GM08714 (cell line): Measurements from ENCODE around the gene S100A7.

Experiments
- H3K4me3 ChIP-seq: fragments of 200-500 bp; sonication (Bioruptor generic); 2 replicates; pipeline ENCODE4 v1.5.1; 2014; ENCODE audit warnings: mild to moderate bottlenecking, low read length, inconsistent platforms
- ZNF274 ChIP-seq: IDR thresholded peaks from 2 replicates; pipeline ENCODE4 v1.6.1; 2012; ENCODE audit warnings: mild to moderate bottlenecking, low read depth, low read length

The S100A7 gene

DNA sequence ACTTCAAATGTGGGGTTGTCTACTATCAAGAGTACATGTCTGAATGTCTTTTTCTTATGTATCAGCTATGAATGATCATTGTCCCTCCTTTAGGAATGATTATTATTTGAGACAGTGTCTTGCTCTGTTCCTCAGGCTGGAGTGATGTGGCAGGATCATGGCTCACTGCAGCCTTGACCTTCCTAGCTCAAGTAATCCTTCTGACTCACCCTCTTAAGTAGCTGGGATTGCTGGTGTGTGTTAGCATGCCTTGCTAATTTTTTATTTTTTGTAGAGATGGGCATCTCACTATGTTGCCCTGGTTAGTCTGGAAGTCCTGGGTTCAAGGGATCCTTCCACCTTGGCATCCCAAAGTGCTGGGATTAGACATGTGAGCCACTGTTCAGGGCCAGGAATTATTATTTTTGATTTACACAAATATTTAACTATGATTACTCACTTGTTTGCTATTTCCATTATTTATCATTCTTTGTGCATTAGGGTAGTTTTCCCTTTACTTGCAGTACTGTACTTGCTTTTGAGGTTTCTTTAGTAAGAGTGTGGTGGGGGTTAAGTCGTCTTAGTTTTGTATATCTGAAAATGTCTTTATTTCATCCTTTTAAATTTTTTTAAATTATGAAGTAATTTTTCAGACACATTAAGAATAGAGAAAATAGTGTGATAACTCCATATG lies 12.8 kb downstream of the S100A7 start:
- no peak overlapping the region for H3K4me3 ChIP-seq
- no peak for TF ChIP-seq ZNF274

DNA sequence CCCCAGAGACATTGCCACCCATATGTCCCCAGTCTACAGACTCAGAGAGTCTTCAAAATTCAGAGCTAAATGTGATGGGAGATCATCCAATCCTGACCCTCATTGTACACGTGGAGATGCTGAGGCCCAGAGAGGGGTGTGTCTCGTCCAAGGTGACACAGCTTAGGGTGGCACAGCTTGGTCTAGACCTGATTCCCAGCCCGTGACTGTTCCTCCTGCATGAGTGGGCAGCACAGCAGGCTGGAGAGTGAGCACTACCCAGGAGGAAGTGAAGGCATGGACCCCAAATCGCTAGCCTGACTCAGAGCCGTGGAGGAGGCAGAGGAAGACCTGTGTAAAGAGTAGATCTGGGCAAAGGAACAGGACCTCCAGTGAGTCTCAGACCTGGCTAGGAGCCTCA lies 16.4 kb downstream of the S100A7 start:
- TF ChIP-seq ZNF274 = no peak
- H3K4me3 ChIP-seq = no peak overlapping the region

DNA sequence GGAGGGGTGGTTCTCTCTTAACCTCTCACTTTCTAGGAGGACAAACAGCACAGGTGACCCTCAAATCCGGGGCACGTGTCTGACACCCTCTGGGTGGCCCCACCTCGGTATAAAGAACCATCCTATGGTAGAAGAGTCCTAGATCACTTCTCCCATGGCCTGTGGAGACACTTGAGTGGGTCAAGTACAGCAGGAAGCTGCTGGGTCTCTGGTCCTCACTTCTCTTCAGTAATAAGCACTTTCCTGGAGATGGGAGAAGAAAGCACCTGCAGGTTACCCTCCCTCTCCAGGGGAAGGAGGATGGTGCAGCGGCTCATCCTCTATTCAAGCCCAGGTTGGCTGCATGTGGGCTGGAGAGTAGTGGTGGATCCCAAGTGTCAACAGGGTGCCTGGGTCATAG lies 17.0 kb downstream of the S100A7 start:
- no peak for TF ChIP-seq ZNF274

DNA sequence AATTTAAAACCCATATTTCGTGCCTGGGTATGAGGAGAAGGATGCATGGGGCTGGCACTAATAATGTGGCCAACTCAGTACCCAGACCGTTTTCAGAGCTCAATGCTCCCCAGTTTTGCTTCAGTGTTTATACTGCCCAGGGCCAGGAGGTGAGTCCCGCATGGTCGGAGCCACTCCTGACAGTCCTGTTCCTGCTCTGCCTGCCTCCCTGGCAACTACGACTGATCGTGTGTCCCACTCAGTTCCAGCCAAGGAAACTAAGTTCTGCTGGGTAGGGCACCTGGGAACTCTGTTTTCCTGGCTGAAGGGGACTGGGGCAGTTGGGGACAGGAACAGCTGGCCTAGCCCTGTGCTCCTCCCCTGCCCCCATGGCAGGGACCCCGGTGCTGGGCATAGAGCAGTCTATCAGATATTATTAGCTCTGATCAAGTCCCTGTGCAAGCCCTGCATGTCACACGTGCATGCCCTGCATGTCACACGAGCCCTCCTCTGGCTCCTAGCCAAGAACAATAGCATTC lies 19.2 kb downstream of the S100A7 start:
- H3K4me3 ChIP-seq = no peak overlapping the region
- TF ChIP-seq ZNF274 = no peak

More for the DNA sequence above, 17.0 kb downstream of the S100A7 start:
- H3K4me3 ChIP-seq = no peak overlapping the region

DNA sequence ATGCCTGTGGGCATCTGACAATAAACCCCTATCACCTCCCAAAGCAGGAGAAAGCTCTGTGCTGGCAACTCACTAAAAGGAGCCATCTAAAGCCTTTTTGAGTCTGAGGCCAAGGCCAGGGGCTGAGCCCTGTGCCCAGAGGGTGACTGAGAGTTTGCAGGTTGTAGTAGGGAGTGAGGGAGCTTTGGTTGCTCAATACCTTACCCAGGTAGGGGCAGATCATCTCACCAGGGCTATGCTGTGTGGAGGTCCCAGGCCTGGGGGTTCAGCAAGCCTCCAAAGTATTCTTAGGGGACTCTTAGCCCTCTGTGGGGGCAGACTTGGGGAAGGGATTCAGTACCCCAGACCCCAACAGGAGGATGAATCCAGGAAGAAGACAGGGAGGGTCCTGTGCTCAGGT lies 21.2 kb downstream of the S100A7 start:
- H3K4me3 ChIP-seq = no peak overlapping the region
- no peak for TF ChIP-seq ZNF274

DNA sequence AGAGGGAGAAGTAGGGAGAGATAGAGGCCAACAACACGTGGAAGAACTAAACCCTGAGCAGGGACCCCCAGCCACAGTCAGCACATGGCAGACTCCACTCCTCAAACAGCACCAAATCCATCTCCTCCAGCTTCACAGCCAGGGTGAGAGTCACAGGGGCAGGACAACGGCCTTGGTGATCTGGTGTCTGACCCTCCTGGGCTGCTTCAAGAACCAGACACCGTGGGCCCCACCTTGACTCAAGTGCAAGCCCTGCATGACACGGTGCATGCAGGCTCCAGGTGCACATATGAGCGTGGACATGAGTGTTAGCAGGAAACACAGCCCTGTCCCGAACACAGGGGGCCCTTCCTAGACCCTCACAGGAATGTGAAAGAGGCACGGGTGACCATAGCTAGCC lies 21.9 kb downstream of the S100A7 start:
- no peak overlapping the region for H3K4me3 ChIP-seq
- TF ChIP-seq ZNF274 = no peak

DNA sequence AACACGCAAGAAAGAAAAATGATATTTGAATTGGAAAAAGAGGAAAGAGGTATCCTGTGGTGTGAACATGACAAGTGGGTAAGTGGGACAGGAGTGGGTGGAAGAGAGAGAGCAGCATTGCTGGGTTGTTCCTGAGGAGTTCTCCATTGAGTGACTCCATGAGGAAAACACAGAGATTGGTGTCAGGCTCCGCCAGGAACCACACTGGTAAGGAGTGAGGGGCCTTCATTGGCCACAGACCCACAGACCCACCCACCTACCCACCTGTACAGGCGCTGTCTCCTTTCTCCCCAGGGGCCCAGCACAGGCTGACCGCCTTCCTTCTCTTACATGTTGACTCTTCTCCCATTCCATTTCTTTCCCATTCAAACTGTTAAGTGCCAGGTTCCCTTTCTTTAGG lies 23.2 kb downstream of the S100A7 start:
- H3K4me3 ChIP-seq = no peak overlapping the region
- TF ChIP-seq ZNF274 = no peak

DNA sequence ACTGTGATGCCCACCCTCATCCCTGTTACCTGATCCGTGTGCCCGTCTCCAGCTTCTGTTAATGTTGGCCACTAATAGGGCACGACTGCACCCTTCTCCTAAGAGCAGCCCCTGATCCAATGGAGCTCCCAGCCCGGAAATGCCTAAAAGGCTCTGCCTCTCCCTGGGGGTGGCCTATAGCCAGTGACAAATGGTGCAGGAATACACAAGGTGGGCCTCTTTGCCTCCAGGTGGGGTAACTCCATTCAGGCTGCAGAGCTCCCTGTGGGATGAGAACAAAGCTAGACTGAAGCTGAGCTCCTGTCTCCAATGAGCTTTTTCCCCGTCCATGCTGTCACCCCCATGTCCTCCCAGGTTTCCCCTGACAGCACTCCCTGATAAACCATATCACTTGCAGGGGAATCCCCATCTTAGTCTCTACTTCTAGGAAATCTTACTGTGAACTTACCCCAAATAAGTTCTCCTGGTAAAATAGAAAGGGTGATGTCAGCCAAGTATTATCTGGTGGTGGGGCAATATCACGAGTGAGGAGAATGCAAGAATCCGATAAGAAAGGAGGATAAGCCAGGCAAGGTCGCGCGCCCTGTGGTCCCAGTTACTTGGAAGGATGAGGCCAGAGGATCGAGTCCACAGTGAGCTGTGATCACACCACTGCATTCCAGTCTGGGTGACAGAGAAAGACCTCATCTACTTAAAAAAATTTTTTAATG lies 25.6 kb downstream of the S100A7 start:
- TF ChIP-seq ZNF274 = no peak
- H3K4me3 ChIP-seq = no peak overlapping the region

DNA sequence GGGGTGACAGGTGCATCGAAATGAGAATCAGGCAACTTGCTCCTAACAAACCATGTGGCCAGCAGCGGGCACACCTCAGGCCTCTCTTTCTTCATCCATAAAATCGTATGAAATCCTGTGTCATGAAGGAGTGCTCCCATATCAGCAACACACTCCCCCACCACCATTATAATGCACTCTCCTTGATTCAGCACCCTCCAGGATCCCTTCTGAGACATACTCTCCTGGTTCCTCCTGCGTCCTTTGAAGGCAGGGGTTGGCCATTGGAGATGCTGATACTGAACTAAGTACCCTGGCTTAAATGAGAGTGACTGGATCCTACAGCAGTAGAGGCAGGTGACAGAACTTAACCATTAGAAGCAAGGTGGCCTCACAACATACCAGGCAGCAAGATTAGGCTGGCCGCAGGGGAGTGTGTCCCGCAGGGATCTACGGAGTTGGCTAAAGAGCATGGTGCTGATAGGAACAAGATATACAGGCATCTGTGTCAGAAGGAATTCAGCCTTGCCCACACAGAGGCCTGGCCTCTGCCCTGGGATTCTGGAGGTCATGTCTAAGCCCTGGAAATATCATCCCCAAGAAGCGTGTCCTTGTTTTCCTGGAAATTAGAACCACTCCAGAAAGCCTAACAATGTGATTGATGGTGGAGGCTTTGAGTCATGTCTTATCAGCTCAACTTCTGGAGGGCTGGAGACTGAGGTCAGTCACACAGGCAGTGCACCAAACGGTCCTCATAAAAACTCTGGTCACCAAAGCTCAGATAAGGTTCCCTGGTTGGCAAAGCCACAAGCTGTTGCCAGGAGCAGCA lies 27.4 kb downstream of the S100A7 start:
- H3K4me3 ChIP-seq = no peak overlapping the region
- no peak for TF ChIP-seq ZNF274

DNA sequence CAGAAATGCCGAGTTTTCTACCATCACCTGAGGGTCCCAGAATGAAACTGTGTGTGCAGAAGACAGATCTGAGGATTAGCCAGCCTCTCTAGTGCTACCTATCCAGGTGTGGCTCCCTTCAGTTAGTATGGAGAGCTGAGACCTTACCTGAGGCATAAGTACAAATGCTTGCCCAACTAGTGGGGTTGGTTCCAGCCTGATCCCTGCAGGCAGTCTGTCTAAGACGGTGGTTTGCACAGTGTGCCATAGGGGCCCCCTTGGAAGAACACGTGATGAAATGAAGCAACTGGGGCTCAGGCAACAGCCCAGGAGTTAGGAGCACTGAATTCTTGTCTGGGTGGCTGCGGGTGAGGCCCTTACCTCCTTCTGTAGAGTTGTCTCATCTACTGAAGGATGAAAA lies 28.5 kb downstream of the S100A7 start:
- TF ChIP-seq ZNF274 = no peak
- no peak overlapping the region for H3K4me3 ChIP-seq

DNA sequence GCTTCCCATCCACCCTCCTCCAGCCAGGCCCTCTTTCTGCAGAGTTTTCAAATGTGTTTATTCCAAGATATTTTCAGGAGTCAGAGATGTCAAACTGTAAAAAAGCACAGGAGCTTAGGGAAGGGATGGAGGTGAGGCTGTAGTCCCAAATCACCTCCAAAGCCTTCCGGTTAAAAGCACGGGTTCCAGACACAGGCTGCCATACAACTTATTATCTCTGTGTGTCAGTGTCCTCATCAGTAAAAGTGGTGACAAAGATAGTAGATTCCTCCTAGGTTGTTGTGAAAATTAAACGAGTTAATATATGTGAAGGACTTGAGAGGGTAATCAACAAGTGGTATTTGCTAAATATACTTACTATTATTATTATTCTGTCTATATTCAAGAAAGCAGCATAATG lies 29.0 kb downstream of the S100A7 start:
- TF ChIP-seq ZNF274 = no peak
- no peak overlapping the region for H3K4me3 ChIP-seq

DNA sequence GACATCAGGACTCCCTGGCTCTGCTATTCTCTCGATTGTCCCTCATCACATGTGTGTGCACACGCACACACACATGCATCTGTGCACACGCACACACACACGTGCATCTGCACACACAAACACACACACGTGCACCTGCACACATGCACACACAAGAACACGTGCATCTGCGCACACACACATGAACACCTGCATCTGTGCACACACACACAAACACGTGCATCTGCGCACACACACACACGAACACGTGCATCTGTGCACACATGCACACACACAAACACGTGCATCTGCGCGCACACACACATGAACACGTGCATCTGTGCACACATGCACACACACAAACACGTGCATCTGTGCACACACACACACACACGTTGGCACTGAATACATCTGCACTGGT lies 29.4 kb downstream of the S100A7 start:
- TF ChIP-seq ZNF274 = no peak
- no peak overlapping the region for H3K4me3 ChIP-seq

DNA sequence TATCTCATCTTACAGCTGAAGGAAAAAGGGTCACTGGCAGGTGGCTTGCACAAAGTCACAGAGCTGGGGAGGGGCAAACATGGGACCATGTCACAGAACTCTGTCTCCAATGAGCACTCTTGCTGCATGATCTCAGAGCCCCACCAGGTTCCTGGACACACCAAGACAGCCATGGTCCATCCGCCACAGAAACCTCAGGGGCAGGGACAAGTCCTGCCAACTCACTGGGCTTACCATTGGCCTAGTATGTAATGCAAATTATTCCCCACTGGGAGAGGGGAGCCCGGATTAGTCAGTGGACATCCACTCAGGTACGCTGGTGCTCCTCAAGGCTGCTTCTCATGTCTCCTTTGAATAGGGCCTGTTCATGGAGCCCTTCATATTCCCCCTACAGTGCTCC lies 29.9 kb downstream of the S100A7 start:
- no peak for TF ChIP-seq ZNF274
- H3K4me3 ChIP-seq = no peak overlapping the region

DNA sequence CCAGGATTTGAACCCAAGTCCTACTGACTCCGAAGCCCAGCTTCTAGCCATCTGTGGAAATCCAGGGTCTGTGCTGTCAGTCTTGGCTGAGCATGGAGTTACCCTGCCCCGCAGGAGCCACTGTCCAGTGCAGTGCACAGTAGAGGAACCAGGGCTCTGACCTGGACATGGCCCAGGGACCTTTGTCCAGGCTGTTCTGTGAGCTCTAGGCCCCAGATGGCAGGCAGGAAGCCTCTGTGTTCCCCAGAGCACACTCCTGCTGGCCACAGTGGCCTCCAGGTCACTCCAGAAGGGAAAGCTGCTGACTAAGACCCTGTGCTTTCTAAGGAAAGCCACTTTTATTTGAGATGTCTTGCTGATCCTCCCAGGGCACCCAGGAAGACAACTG lies 30.3 kb downstream of the S100A7 start:
- H3K4me3 ChIP-seq = no peak overlapping the region
- TF ChIP-seq ZNF274 = no peak
